OCI-LY7 (cell line): ENCODE data around the gene ADCY1.

ENCODE experiments used
- CTCF ChIP-seq: fragments of 200-600 bp; sonication (generic); conservative IDR thresholded peaks from 2 replicates; pipeline ENCODE4 v1.5.1; 2014; ENCODE audit warnings: mild to moderate bottlenecking, antibody characterized with exemption, low read length, moderate library complexity, mixed read lengths
- EZH2phosphoT487 ChIP-seq: fragments of 200-600 bp; sonication (generic); IDR thresholded peaks from 2 replicates; pipeline ENCODE4 v1.6.1; 2018; ENCODE audit warnings: low read depth, borderline replicate concordance, mild to moderate bottlenecking, mixed run types, antibody characterized with exemption, low read length, moderate library complexity, mixed read lengths

GRCh38 chr7:45642044-45642443 lies 67.9 kb downstream of the ADCY1 start:
- TF ChIP-seq CTCF (no peak), EZH2phosphoT487 (no peak)
